ENCODE results near the gene SLC27A5.
"Not testable (repeated sequence)": the region's sequence is repeated elsewhere in the genome, so short reads cannot be mapped to it uniquely, and the experiment has no call there.

SLC27A5 gene

GRCh38 chr19:58469241-58470013, 42.4 kb downstream of the SLC27A5 start:
- no peak for DNase-seq (ENCODE audit: low read depth in 2 of 2)

GRCh38 chr19:58468216-58468839, 43.5 kb downstream of the SLC27A5 start:
- no peak for DNase-seq (ENCODE audit: low read depth in 2 of 2)

- DNase-seq (ENCODE audit: low read depth in 2 of 2) = peak; percentile 95 to 97
Observed at GRCh38 chr19:58466760-58467589, 44.8 kb downstream of the SLC27A5 start, which contains the start of gene ZNF324. ZNF324 (plus strand) TSS chr19:58467080; CDS start chr19:58469186, 2,106 bp downstream.

- no peak for DNase-seq (ENCODE audit: low read depth in 2 of 2)
Observed at GRCh38 chr19:58466089-58466759, 45.6 kb downstream of the SLC27A5 start.

- no peak for DNase-seq (ENCODE audit: low read depth in 2 of 2)
Observed at GRCh38 chr19:58460039-58460438, 51.8 kb downstream of the SLC27A5 start.

- DNase-seq (ENCODE audit: low read depth in 2 of 2) = no peak
Observed at GRCh38 chr19:58456111-58456510, 55.7 kb downstream of the SLC27A5 start.

GRCh38 chr19:58455306-58455705, 56.5 kb downstream of the SLC27A5 start:
- DNase-seq (ENCODE audit: low read depth in 2 of 2) = no peak

- DNase-seq (ENCODE audit: low read depth in 2 of 2) = no peak
Observed at GRCh38 chr19:58453743-58454142, 58.0 kb downstream of the SLC27A5 start.

GRCh38 chr19:58451358-58452101, 60.3 kb downstream of the SLC27A5 start, which contains the start of gene ZNF324B:
ZNF324B (plus strand) TSS chr19:58451622; CDS start chr19:58453702, 2,080 bp downstream.
- peak; percentile 91 to 92 for DNase-seq (ENCODE audit: low read depth in 2 of 2)

- DNase-seq (ENCODE audit: low read depth in 2 of 2) = no peak
Observed at GRCh38 chr19:58450856-58451357, 60.9 kb downstream of the SLC27A5 start.

GRCh38 chr19:58449980-58450379, 61.8 kb downstream of the SLC27A5 start:
- not testable (repeated sequence) for DNase-seq (ENCODE audit: low read depth in 2 of 2)

- DNase-seq (ENCODE audit: low read depth in 2 of 2) = not testable (repeated sequence)
Observed at GRCh38 chr19:58448860-58449259, 62.9 kb downstream of the SLC27A5 start.

Measured in stimulated activated CD4-positive, alpha-beta T cell treated with anti-CD3 and anti-CD28 coated beads, Interleukin-15, amount 100 ng/mL, for 48 hours (primary cell).